IMR-90 (cell line): ENCODE results near the gene MAP1LC3B. TPM values are rescaled to one million over a fixed set of nuclear protein-coding genes. Genes with fewer than 3 reads are reported as not detected.

Source experiments
- ATAC-seq: fragments of 200-7000 bp; cut with Tn5 transposase; 2 replicates; pipeline ENCODE4 v1.9.1; 2020; ENCODE audit warnings: low read depth, mild to moderate bottlenecking, moderate library complexity
- BruUV-seq: library from RNA; stranded (reverse); fragments of 400-500 nt; replicated peaks from 2 replicates; lab custom pipeline; 2021; lab: Mats Ljungman, UMichigan
- CTCF ChIA-PET: fragments of 300-600 bp; formaldehyde crosslinking; extraction: SDS; loops from one replicate; lab custom pipeline; 2021; ENCODE audit warnings: antibody characterized with exemption; lab: Yijun Ruan, JAX
- POLR2A ChIA-PET: fragments of 300-600 bp; sonication (Branson Sonifier 250); formaldehyde crosslinking; loops from one replicate; lab custom pipeline; 2022; ENCODE audit warnings: antibody characterized with exemption; ENCODE audit not compliant: unreplicated experiment; lab: Charles Lee
- DNase-seq: peaks from one replicate; pipeline ENCODE4 v3.0.0; 2013
- H2AFZ ChIP-seq: replicated peaks from 2 replicates; pipeline ENCODE3; 2013; ENCODE audit warnings: low read length, mild to moderate bottlenecking; ENCODE audit not compliant: poor library complexity
- H2AK5ac ChIP-seq: 2 replicates; pipeline ENCODE4 v1.6.1; 2013; ENCODE audit warnings: low read depth, low read length, inconsistent platforms
- H2AK9ac ChIP-seq: replicated peaks from 2 replicates; pipeline ENCODE3; 2013; ENCODE audit warnings: mild to moderate bottlenecking, low read depth, low read length, moderate library complexity; ENCODE audit not compliant: poor library complexity
- H2BK120ac ChIP-seq: 2 replicates; pipeline ENCODE4 v1.6.1; 2013; ENCODE audit warnings: low read depth, low read length, inconsistent platforms
- H2BK15ac ChIP-seq: 3 replicates; pipeline ENCODE4 v1.6.1; 2013; ENCODE audit warnings: low read depth, low read length, inconsistent platforms
- H2BK20ac ChIP-seq: 2 replicates; pipeline ENCODE4 v1.6.1; 2013; ENCODE audit warnings: low read depth, mild to moderate bottlenecking, inconsistent platforms, low read length, moderate library complexity
- H2BK5ac ChIP-seq: 2 replicates; pipeline ENCODE4 v1.6.1; 2013; ENCODE audit warnings: mild to moderate bottlenecking, low read depth, low read length, inconsistent platforms; ENCODE audit not compliant: poor library complexity, severe bottlenecking
- H3K14ac ChIP-seq: replicated peaks from 2 replicates; pipeline ENCODE4 v1.6.1; 2013; ENCODE audit warnings: low read depth, low read length, inconsistent platforms
- H3K18ac ChIP-seq: 2 replicates; pipeline ENCODE4 v1.6.1; 2013; ENCODE audit warnings: low read depth, low read length, control low read depth
- H3K23ac ChIP-seq: 2 replicates; pipeline ENCODE4 v1.6.1; 2013; ENCODE audit warnings: low read depth, low read length, inconsistent platforms
- H3K27ac ChIP-seq: 2 replicates; pipeline ENCODE4 v1.5.1; 2013; ENCODE audit warnings: mild to moderate bottlenecking, control low read depth, low read length; ENCODE audit not compliant: insufficient read depth
- H3K27me3 ChIP-seq: 2 replicates; pipeline ENCODE4 v1.6.1; 2013; ENCODE audit warnings: low read length; ENCODE audit not compliant: control insufficient read depth, insufficient read depth
- H3K36me3 ChIP-seq: 2 replicates; pipeline ENCODE4 v1.6.1; 2013; ENCODE audit warnings: low read length, mixed read lengths; ENCODE audit not compliant: control insufficient read depth, insufficient read depth
- H3K4ac ChIP-seq: 2 replicates; pipeline ENCODE4 v1.6.1; 2013; ENCODE audit warnings: low read depth, low read length, inconsistent platforms
- H3K4me1 ChIP-seq: 2 replicates; pipeline ENCODE4 v1.6.1; 2013; ENCODE audit warnings: low read length, mixed read lengths; ENCODE audit not compliant: control insufficient read depth, insufficient read depth
- H3K4me2 ChIP-seq: 2 replicates; pipeline ENCODE4 v1.6.1; 2013; ENCODE audit warnings: low read depth, mild to moderate bottlenecking, control low read depth, low read length, moderate library complexity
- H3K4me3 ChIP-seq: 2 replicates; pipeline ENCODE4 v1.5.1; 2013; ENCODE audit warnings: low read depth, mild to moderate bottlenecking, control low read depth, low read length, moderate library complexity; ENCODE audit not compliant: insufficient read depth
- H3K56ac ChIP-seq: 2 replicates; pipeline ENCODE4 v1.6.1; 2013; ENCODE audit warnings: low read length, inconsistent platforms; ENCODE audit not compliant: insufficient read depth; ENCODE audit errors: extremely low read depth
- H3K79me1 ChIP-seq, 2 experiments: 2 replicates each; pipeline ENCODE4 v1.6.1; 2013; ENCODE audit warnings: low read length in 2 of 2, inconsistent platforms in 1 of 2, low read depth in 1 of 2
- H3K9ac ChIP-seq: 2 replicates; pipeline ENCODE4 v1.6.1; 2013; ENCODE audit warnings: low read depth, low read length, control low read depth
- H3K9me1 ChIP-seq: 2 replicates; pipeline ENCODE4 v1.6.1; 2013; ENCODE audit warnings: low read length, inconsistent platforms; ENCODE audit not compliant: insufficient read depth
- H3K9me3 ChIP-seq: 2 replicates; pipeline ENCODE4 v1.6.1; 2013; ENCODE audit warnings: low read length; ENCODE audit not compliant: control insufficient read depth, insufficient read depth
- H4K20me1 ChIP-seq: 2 replicates; pipeline ENCODE4 v1.6.1; 2013; ENCODE audit warnings: low read length, inconsistent platforms; ENCODE audit not compliant: insufficient read depth
- H4K5ac ChIP-seq: 2 replicates; pipeline ENCODE4 v1.6.1; 2013; ENCODE audit warnings: mild to moderate bottlenecking, low read depth, low read length, control low read depth
- H4K8ac ChIP-seq, 2 experiments: 2 replicates each; pipeline ENCODE4 v1.6.1; 2013; ENCODE audit warnings: low read depth in 2 of 2, low read length in 2 of 2, control low read depth in 1 of 2, inconsistent platforms in 1 of 2
- H4K91ac ChIP-seq: 2 replicates; pipeline ENCODE4 v1.6.1; 2013; ENCODE audit warnings: low read depth, low read length, inconsistent platforms; ENCODE audit not compliant: insufficient read depth
- BHLHE40 ChIP-seq: fragments of 150-350 bp; IDR thresholded peaks from 2 replicates; pipeline ENCODE4 v1.6.1; 2016; ENCODE audit warnings: mild to moderate bottlenecking, low read depth, low read length
- CEBPB ChIP-seq: IDR thresholded peaks from 2 replicates; pipeline ENCODE4 v1.6.1; 2012; ENCODE audit warnings: low read depth, low read length, improper control_type of control experiment
- ELK1 ChIP-seq: fragments of 150-350 bp; IDR thresholded peaks from 2 replicates; pipeline ENCODE4 v1.6.1; 2016; ENCODE audit warnings: low read depth, mild to moderate bottlenecking, low read length, moderate library complexity, borderline replicate concordance
- MAFK ChIP-seq: IDR thresholded peaks from 2 replicates; pipeline ENCODE4 v1.6.1; 2012; ENCODE audit warnings: low read depth, low read length, improper control_type of control experiment
- POLR2A ChIP-seq: IDR thresholded peaks from 2 replicates; pipeline ENCODE4 v1.6.1; 2012; ENCODE audit warnings: mild to moderate bottlenecking, low read depth, low read length
- RAD21 ChIP-seq: IDR thresholded peaks from 2 replicates; pipeline ENCODE4 v1.6.1; 2012; ENCODE audit warnings: low read length, improper control_type of control experiment
- RCOR1 ChIP-seq: IDR thresholded peaks from 2 replicates; pipeline ENCODE4 v1.6.1; 2012; ENCODE audit warnings: mild to moderate bottlenecking, low read length, improper control_type of control experiment; ENCODE audit not compliant: insufficient replicate concordance
- SMC3 ChIP-seq: fragments of 150-350 bp; IDR thresholded peaks from 2 replicates; pipeline ENCODE4 v1.6.1; 2016; ENCODE audit warnings: low read depth, mild to moderate bottlenecking, antibody characterized with exemption, low read length, moderate library complexity
- USF2 ChIP-seq: fragments of 150-350 bp; IDR thresholded peaks from 2 replicates; pipeline ENCODE4 v1.6.1; 2017; ENCODE audit warnings: mild to moderate bottlenecking, antibody characterized with exemption, low read length, low read depth
- WGBS, 2 experiments: methylation state at CpG; one replicate each; pipeline versions ENCODE4 v1.1.5 to v1.1.7; 2013; ENCODE audit warnings: missing lambda C conversion rate in 2 of 2; ENCODE audit not compliant: insufficient read length in 1 of 2; ENCODE audit errors: extremely low coverage in 2 of 2; 5-methylcytosine and 5-hydroxymethylcytosine counted together
- dilution Hi-C: fragments of 300-500 bp; cut with HindIII; formaldehyde crosslinking; loops from one replicate; pipeline ENCODE4 v1.14.3; 2018; ENCODE audit warnings: low sequenced_read_pairs; ENCODE audit not compliant: unreplicated experiment
- in situ Hi-C: fragments of 300-500 bp; cut with MboI; formaldehyde crosslinking; loops from 3 replicates; pipeline ENCODE4 v1.14.3; 2019; ENCODE audit warnings: low sequenced_read_pairs, inconsistent platforms, mixed read lengths
- intact Hi-C: fragments of 100-400 bp; cut with micrococcal nuclease; formaldehyde crosslinking; loops from 2 replicates; pipeline ENCODE4 v1.10.0; 2022
- polyA plus RNA-seq, 3 experiments: library from polyadenylated mRNA; depleted of rRNA; stranded (reverse); fragments of >200 nt; gene quantifications; 2 replicates each; pipeline ENCODE4 v1.2.3, GENCODE V29; 2012; ENCODE audit warnings: low replicate concordance in 1 of 3
- total RNA-seq: library from RNA; depleted of rRNA; stranded (reverse); fragments of >200 nt; gene quantifications from 2 replicates; pipeline ENCODE4 v1.2.3, GENCODE V29; 2012

Gene MAP1LC3B
- total and polyA plus RNA-seq, 2 of the 4 experiments (the other 2 are of a cell fraction), result 23.5 to 57.7 TPM

- TF ChIP-seq POLR2A, result no peak
Observed at GRCh38 chr16:87342504-87342903, 49.6 kb upstream of the MAP1LC3B start (continued).

- Histone ChIP-seq H3K4me2 (no peak overlapping the region), H3K9me3 (no peaks in the 10 kb centered on the region), H3K4ac (no peak overlapping the region), H4K8ac (no peak overlapping the region), H3K36me3 (peaks cover 39% of the 10 kb centered on the region), H3K9me1 (0 out of 2 replicates have a peak, but pooled peaks cover 7% of the 10 kb centered on the region), H3K14ac (no peak overlapping the region), H3K56ac (no peak overlapping the region), H2AK9ac (peak overlapping the region; percentile 13), H3K18ac (no peak overlapping the region), H2BK15ac (no peak overlapping the region), H2BK120ac (no peak overlapping the region), H3K4me3 (no peak overlapping the region), H3K27me3 (no peaks in the 10 kb centered on the region), H4K91ac (no peak overlapping the region), H3K79me1 (peaks cover 3 to 28% of the 10 kb centered on the region in 2 experiments; a peak in 3 of 4 replicates), H2AK5ac (no peak overlapping the region), H2BK20ac (no peak overlapping the region), H2BK5ac (no peak overlapping the region), H3K9ac (no peak overlapping the region), H3K23ac (no peak overlapping the region), H4K20me1 (peaks cover 12% of the 10 kb centered on the region), H3K27ac (no peak overlapping the region), H4K5ac (no peak overlapping the region), H2AFZ (peak overlapping the region; percentile 23), H3K4me1 (no peaks in the 10 kb centered on the region)
- in situ Hi-C loops (no loop called here), intact Hi-C loops (no loop called here), dilution Hi-C loops (no loop called here)
- ATAC-seq (no peak), DNase-seq (no peak)
- POLR2A ChIA-PET, result no interaction called here
- no peak for TF ChIP-seq SMC3
- no peak for TF ChIP-seq ELK1
- no peak for TF ChIP-seq POLR2A
- no peak for TF ChIP-seq CEBPB
- no peak for TF ChIP-seq MAFK
- no peak for TF ChIP-seq BHLHE40
- TF ChIP-seq RAD21, result no peak
- TF ChIP-seq USF2, result no peak
- TF ChIP-seq RCOR1, result no peak
- CTCF ChIA-PET, result no interaction called here
- BruUV-seq, result no TSS peak
- WGBS, 2 experiments, result 68% methylated on average over 8 of the region's 26 CpGs; no CpG with 5 or more reads in 1 of the 2 experiments
Observed at GRCh38 chr16:87342978-87343752, 49.0 kb upstream of the MAP1LC3B start.
